A549 (cell line): ENCODE data around the gene CLCN3.

Experiments used
- CHD4 ChIP-seq: fragments of 200-600 bp; sonication (generic); IDR thresholded peaks from 2 replicates; pipeline ENCODE4 v1.6.1; 2016; ENCODE audit warnings: antibody characterized with exemption, mild to moderate bottlenecking, borderline replicate concordance
- EP300 ChIP-seq, 2 experiments: fragments of >200 bp; sonication (Bioruptor Twin); formaldehyde crosslinking; IDR thresholded peaks; 2 replicates in 1 of 2; 3 replicates in 1 of 2; pipeline ENCODE4 v1.6.1; 2016 to 2017
- FOXS1 ChIP-seq: fragments of 250-450 bp; sonication (Bioruptor Pico); IDR thresholded peaks from 2 replicates; pipeline ENCODE4 v1.5.0; 2020; ENCODE audit warnings: mild to moderate bottlenecking, moderate library complexity
- HDAC2 ChIP-seq: fragments of 200-600 bp; sonication (generic); IDR thresholded peaks from 2 replicates; pipeline ENCODE4 v1.6.1; 2016
- JUN ChIP-seq, 2 experiments: fragments of >200 bp; sonication (Bioruptor Twin); formaldehyde crosslinking; IDR thresholded peaks; 2 replicates in 1 of 2; 3 replicates in 1 of 2; pipeline ENCODE4 v1.6.1; 2016 to 2017
- JUNB ChIP-seq: fragments of >200 bp; sonication (Bioruptor Twin); formaldehyde crosslinking; IDR thresholded peaks from 2 replicates; pipeline ENCODE4 v1.6.1; 2016
- MAZ ChIP-seq: fragments of 150-350 bp; IDR thresholded peaks from 2 replicates; pipeline ENCODE4 v1.6.1; 2014; ENCODE audit warnings: antibody characterized with exemption, low read depth, low read length, borderline replicate concordance
- POLR2A ChIP-seq: IDR thresholded peaks from 2 replicates; pipeline ENCODE4 v1.6.1; 2012; ENCODE audit warnings: mild to moderate bottlenecking, low read length
- RARB ChIP-seq: fragments of 250-450 bp; sonication (Bioruptor Pico); IDR thresholded peaks from 2 replicates; pipeline ENCODE4 v1.8.0; 2021; ENCODE audit warnings: mild to moderate bottlenecking, moderate library complexity
- RCOR1 ChIP-seq: fragments of 150-350 bp; IDR thresholded peaks from 2 replicates; pipeline ENCODE4 v1.6.1; 2014; ENCODE audit warnings: antibody characterized with exemption, low read length, low read depth
- TF ChIP-seq, protein P1 (sequence below): fragments of >200 bp; sonication (Bioruptor Twin); formaldehyde crosslinking; IDR thresholded peaks from 3 replicates; pipeline ENCODE4 v1.6.1; 2016
- TF ChIP-seq, protein P2 (sequence below): fragments of >200 bp; sonication (Bioruptor Twin); formaldehyde crosslinking; IDR thresholded peaks from 3 replicates; pipeline ENCODE4 v1.5.1; 2016
- TF ChIP-seq, protein P3 (sequence below): IDR thresholded peaks from 2 replicates; pipeline ENCODE4 v1.6.1; 2012

DNA sequence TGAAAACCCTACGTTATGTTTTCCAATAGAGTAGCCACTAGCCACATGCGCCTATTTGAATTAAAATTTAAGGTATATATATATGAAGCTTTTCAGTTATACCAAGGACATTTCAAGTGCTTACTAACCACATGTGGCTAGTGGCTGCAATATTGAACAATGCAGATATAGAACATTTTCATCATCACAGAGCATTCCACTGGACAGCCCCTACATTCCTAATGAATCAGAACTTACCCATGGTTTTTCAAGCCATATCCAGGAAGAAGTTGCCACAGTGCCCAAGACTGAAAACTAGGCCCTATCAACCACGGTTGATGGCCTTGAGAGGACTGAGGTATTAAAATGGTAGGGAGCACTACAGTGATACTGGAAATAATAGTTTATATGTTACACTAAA lies 37.7 kb upstream of the CLCN3 start:
- TF ChIP-seq RCOR1, result no peak
- TF ChIP-seq JUN (IDR thresholded peaks at IDR 0.05), result no peak
- TF ChIP-seq EP300 (IDR thresholded peaks at IDR 0.05), result no peak
- TF ChIP-seq, protein P1, sequence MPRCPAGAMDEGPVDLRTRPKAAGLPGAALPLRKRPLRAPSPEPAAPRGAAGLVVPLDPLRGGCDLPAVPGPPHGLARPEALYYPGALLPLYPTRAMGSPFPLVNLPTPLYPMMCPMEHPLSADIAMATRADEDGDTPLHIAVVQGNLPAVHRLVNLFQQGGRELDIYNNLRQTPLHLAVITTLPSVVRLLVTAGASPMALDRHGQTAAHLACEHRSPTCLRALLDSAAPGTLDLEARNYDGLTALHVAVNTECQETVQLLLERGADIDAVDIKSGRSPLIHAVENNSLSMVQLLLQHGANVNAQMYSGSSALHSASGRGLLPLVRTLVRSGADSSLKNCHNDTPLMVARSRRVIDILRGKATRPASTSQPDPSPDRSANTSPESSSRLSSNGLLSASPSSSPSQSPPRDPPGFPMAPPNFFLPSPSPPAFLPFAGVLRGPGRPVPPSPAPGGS, result no peak
- TF ChIP-seq, protein P2, sequence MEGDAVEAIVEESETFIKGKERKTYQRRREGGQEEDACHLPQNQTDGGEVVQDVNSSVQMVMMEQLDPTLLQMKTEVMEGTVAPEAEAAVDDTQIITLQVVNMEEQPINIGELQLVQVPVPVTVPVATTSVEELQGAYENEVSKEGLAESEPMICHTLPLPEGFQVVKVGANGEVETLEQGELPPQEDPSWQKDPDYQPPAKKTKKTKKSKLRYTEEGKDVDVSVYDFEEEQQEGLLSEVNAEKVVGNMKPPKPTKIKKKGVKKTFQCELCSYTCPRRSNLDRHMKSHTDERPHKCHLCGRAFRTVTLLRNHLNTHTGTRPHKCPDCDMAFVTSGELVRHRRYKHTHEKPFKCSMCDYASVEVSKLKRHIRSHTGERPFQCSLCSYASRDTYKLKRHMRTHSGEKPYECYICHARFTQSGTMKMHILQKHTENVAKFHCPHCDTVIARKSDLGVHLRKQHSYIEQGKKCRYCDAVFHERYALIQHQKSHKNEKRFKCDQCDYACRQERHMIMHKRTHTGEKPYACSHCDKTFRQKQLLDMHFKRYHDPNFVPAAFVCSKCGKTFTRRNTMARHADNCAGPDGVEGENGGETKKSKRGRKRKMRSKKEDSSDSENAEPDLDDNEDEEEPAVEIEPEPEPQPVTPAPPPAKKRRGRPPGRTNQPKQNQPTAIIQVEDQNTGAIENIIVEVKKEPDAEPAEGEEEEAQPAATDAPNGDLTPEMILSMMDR, result no peak
- no peak for TF ChIP-seq RARB (CRISPR knock-in tag)
- no peak for TF ChIP-seq POLR2A
- TF ChIP-seq, protein P3, sequence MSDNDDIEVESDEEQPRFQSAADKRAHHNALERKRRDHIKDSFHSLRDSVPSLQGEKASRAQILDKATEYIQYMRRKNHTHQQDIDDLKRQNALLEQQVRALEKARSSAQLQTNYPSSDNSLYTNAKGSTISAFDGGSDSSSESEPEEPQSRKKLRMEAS, result no peak
- no peak for TF ChIP-seq JUNB
- no peak for TF ChIP-seq HDAC2
- no peak for TF ChIP-seq MAZ
- no peak for TF ChIP-seq FOXS1 (CRISPR knock-in tag)
- TF ChIP-seq CHD4, result no peak
